HG02938 (cell line): ENCODE measurements around the gene EIF4B.

ENCODE experiments used
- ATAC-seq: cut with Tn5 transposase; IDR thresholded peaks from one replicate; pipeline ENCODE4 v1.9.1; 2021; ENCODE audit warnings: mild to moderate bottlenecking, moderate library complexity; ENCODE audit not compliant: unreplicated experiment

EIF4B gene

DNA sequence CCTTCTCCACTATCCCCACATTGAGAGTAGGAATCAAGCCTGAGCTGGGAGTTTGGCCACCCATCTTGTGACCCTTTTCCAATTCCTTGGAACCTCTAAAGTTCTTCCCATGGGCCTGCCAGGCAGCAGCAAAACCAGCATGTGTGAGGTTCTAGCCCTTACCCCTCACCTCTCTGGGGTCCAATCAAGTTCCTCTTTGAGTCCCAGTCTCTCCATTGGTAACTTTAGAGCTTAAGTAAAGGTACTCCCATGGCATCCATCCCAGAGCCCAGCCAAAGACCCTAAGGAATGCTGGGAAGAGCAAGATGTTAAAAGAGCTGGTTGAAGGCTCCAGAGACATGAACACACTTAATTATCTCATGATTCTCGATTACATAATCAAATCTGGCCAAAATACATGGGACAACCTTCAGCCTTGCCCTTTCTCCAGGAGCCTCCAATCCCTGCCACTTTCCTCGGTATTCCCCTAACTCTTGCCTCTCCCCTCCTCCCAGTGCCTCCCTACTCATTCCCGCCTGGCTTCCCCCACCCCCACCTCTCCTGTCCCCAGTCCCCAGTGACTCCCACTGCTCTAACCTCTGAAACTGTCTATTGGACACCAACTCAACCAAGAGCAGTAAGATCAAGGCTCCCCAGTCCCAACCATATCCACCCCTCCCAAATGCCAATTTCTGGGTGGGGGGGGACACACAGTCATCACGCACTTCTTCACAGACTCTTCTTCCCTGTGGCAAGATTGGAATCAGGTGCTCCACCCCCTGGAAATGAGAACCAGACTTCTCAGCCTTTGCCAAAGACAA lies 38.8 kb downstream of the EIF4B start:
- no peak for ATAC-seq

GRCh38 chr12:53045696-53046045 lies 39.4 kb downstream of the EIF4B start:
- ATAC-seq, result no peak

GRCh38 chr12:53046655-53047220 lies 40.5 kb downstream of the EIF4B start:
- ATAC-seq, result no peak

GRCh38 chr12:53047221-53048032 lies 41.2 kb downstream of the EIF4B start:
- no peak for ATAC-seq

- ATAC-seq, result no peak
Measured at GRCh38 chr12:53048033-53048779, 42.0 kb downstream of the EIF4B start.

DNA sequence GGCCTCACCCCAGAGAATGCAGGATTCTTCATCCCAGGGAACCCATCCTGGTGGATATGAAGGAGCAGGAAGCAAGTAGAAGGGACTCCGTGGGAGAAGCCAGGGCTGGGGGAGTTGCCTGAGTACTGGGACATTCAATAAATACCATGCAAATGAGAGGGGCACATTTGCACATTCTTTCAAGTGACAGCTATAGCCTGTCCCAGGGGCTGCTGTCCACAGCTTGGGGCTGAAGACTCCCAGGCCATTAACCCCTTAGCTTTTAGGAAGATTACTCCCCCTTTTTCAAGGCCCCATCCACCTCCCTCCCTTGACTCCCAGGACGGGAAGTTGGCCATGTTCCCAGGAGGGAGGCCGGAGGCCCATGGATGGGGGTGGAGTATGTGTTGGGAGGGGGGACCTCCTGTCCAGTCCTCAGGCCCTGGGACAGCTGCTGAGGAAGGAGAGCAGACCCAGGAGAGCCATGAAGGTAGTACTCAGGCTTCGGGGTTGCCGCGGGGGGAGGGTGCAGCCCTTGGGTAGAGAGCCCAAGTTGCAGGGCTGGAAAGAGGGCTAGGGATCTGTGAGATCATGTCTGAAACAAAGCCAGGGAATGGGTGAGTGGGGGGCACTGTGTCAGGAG lies 42.6 kb downstream of the EIF4B start:
- no peak for ATAC-seq

GRCh38 chr12:53049571-53050318 lies 43.5 kb downstream of the EIF4B start, which contains the start of gene TNS2:
TNS2 (plus strand) TSS chr12:53050065; CDS start chr12:53050186, 121 bp downstream.
- ATAC-seq, result no peak

DNA sequence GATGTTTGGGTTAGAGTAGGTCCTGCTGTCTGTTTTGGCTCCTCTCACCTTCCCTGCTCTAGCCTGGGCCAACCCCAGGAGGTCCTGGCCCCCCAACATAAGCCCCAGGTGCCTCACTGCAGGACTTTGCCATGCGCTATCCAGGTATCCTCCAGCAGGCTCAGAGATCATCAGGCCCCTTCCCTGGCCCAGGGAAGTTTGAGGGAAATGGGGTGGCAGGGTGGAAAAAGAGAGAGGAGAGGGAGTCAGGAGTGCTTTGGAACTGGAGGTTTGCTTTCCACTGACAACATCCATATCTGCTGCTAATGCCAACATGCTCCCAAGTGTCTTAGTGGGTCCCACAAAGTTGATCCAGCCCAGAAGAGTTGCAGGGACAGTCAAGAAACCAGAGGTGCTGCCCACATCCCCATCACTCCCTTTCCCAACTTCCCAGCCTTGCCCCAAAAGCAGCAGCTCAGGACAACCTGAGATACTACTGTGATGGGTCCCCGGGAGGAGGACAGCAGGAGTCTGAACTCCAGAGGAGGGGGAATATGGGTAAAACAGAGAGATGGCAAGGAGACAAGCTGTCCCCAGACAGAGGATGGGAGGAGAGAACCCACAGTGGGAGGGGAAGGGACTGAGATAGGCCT lies 44.3 kb downstream of the EIF4B start:
- no peak for ATAC-seq

GRCh38 chr12:53051058-53051880 lies 45.0 kb downstream of the EIF4B start:
- ATAC-seq, result no peak

- ATAC-seq, result no peak
Measured at GRCh38 chr12:53051881-53052412, 45.7 kb downstream of the EIF4B start.

DNA sequence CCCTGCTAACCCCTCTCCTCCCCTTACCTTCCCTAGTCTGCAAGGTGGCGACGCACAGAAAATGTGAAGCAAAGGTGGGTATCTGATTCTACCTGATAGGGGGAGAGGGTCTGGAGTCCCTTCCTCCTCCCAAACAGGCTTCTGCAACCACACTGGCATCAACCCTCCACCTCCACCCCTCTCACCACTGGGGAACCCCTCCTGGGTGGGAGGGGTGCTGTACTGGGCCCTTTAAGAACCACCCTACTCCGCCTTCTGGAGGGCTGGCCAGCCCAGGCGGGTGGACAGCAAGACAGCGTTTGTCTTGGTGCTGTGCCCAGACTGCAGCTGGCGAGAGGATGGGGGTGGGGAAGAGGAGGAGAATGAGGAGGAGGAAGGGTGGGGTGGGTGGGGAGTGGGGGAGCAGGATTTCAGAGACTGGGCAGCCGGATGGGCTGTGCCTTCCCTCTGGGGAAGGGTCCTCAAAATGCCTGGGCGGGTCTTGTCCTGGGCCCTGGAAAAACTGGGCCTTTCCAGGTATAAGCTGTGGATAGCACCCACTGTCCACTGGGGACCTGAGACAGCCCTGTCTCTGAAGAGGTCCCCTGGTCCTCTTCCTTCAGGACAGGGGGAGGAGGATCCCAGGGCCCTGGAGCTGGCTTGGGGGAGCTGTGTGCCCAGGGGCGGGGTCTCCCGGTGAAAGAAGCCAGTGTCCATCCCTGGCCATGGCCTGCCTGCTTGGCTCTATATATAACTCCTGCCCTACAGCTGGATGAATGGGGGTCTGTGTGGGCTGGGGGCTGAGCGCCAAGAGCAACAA lies 46.4 kb downstream of the EIF4B start:
- ATAC-seq, result no peak

- ATAC-seq, result no peak
Measured at GRCh38 chr12:53053218-53054111, 47.2 kb downstream of the EIF4B start.

DNA sequence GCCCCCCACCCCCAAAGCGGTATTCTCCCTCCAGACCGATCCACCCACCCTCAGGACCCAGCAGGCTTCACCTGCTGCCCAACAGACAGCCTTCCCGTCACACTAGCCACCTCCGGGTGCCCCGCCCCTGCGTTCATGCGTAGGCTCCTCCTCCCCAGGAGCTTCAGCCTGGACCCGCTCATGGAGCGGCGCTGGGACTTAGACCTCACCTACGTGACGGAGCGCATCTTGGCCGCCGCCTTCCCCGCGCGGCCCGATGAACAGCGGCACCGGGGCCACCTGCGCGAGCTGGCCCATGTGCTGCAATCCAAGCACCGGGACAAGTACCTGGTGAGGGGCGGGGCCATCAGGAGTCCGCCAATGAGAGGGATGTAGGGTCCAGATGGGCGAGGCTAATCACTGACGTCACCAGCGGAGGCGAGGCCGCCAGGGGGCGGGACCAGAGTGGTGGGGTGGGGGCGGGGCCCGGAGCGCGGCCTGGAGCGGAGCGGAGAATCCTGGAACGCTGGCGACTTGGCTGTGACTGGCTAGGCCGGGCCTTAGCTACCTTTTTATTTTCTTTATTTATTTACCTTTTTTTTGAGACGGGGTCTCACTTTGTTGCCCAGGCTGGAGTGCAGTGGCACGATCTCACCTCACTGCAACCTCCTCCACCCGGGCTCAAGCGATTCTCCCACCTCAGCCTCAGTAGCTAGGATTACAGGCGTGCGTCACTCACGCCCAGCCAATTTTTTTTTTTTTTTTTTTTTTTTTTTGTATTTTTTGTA lies 48.0 kb downstream of the EIF4B start:
- ATAC-seq, result peak; percentile 75

DNA sequence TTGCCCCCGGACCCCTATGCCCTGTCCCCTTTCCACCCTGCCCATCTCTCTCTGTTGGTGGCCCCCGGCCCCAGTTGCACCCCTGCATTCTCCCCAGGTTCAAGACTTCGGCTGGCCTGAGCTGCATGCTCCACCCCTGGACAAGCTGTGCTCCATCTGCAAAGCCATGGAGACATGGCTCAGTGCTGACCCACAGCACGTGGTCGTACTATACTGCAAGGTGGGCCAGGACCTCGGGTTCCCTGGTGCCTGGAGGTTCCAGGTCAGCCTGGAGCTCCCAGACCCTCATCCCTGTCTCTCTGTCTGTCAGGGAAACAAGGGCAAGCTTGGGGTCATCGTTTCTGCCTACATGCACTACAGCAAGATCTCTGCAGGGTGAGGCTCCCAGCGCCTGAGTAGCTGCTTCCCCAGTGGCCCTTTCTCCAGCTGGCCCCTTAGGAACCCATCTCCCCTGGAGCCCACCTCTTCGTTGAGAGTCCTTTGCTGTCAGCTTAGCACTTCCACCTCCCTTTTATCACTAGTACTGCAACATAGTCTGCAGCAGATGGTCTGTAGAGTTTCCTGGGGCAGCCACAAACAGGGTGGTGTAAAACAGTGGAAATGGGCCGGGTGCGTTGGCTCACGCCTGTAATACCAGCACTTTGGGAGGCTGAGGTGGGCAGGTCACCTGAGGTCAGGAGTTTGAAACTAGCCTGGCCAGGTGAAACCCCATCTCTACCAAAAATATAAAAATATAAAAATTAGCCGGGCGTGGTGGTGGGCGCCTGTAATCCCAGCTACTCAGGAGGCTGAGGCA lies 49.4 kb downstream of the EIF4B start:
- ATAC-seq, result no peak

- no peak for ATAC-seq
Measured at GRCh38 chr12:53056296-53056695, 50.0 kb downstream of the EIF4B start.
